ENCODE data around the gene HNRNPC.
"Not testable (repeated sequence)": the region's sequence is repeated elsewhere in the genome, so short reads cannot be mapped to it uniquely, and the experiment has no call there.

Gene HNRNPC

GRCh38 chr14:21261824-21262223, 7.4 kb downstream of the HNRNPC start:
- no peak overlapping the region for H3K4me3 ChIP-seq (replicated peaks; ENCODE audit: low read depth, low read length)
- TF ChIP-seq CTCF (IDR thresholded peaks at IDR 0.05; ENCODE audit: low read depth, low read length, missing control alignments) = no peak

GRCh38 chr14:21258889-21259787, 10.1 kb downstream of the HNRNPC start:
- no peak for TF ChIP-seq CTCF (IDR thresholded peaks at IDR 0.05; ENCODE audit: low read depth, low read length, missing control alignments)
- DNase-seq (ENCODE audit: extremely low read depth, low read depth) = no peak
- H3K4me3 ChIP-seq (replicated peaks; ENCODE audit: low read depth, low read length) = no peak overlapping the region

More at GRCh38 chr14:21261824-21262223, 7.4 kb downstream of the HNRNPC start:
- DNase-seq (ENCODE audit: extremely low read depth, low read depth) = no peak

- TF ChIP-seq CTCF (IDR thresholded peaks at IDR 0.05; ENCODE audit: low read depth, low read length, missing control alignments) = no peak
- no peak overlapping the region for H3K4me3 ChIP-seq (replicated peaks; ENCODE audit: low read depth, low read length)
- DNase-seq (ENCODE audit: extremely low read depth, low read depth) = no peak
Measured at GRCh38 chr14:21258005-21258888, 11.0 kb downstream of the HNRNPC start.

GRCh38 chr14:21257394-21257909, 11.8 kb downstream of the HNRNPC start:
- 0 out of 2 replicates have a peak overlapping the region, but pooled peaks have one; percentile 12 for H3K4me3 ChIP-seq (replicated peaks; ENCODE audit: low read depth, low read length)
- TF ChIP-seq CTCF (IDR thresholded peaks at IDR 0.05; ENCODE audit: low read depth, low read length, missing control alignments) = no peak

GRCh38 chr14:21256539-21257393, 12.5 kb downstream of the HNRNPC start:
- no peak for TF ChIP-seq CTCF (IDR thresholded peaks at IDR 0.05; ENCODE audit: low read depth, low read length, missing control alignments)
- no peak for DNase-seq (ENCODE audit: extremely low read depth, low read depth)
- no peak overlapping the region for H3K4me3 ChIP-seq (replicated peaks; ENCODE audit: low read depth, low read length)

More at GRCh38 chr14:21257394-21257909, 11.8 kb downstream of the HNRNPC start:
- DNase-seq (ENCODE audit: extremely low read depth, low read depth) = no peak

GRCh38 chr14:21256102-21256447, 13.2 kb downstream of the HNRNPC start:
- not testable (repeated sequence) for H3K4me3 ChIP-seq (replicated peaks; ENCODE audit: low read depth, low read length); DNase-seq (ENCODE audit: extremely low read depth, low read depth)
